Activated CD4-positive, alpha-beta T cell treated with anti-CD3 and anti-CD28 coated beads, Interleukin-2, amount 50 U/mL, for 16 hours (primary cell): Measurements from ENCODE around the gene RGS5.

Experiments
- DNase-seq: peaks from one replicate; pipeline ENCODE4 v3.0.0-alpha.2; 2020

The RGS5 gene

DNA sequence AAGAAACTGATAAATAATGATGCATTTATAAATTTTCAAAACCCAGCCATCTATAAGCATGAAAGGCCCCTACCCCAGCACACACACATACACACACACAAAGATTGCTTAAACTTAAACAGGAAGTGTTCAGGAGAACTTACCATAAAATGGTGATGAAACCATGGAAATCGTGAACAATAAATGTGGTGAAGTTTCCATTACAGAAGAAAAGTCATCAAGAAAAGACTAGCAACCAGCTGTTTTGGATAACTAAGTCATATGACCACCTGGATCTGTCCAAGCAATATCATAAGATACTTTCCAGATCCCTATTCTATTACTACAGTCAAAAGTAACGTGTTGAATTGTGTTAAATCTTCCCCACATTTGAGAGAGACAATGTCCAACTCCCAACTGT, 24.1 kb downstream of the RGS5 start:
- DNase-seq = no peak

DNA sequence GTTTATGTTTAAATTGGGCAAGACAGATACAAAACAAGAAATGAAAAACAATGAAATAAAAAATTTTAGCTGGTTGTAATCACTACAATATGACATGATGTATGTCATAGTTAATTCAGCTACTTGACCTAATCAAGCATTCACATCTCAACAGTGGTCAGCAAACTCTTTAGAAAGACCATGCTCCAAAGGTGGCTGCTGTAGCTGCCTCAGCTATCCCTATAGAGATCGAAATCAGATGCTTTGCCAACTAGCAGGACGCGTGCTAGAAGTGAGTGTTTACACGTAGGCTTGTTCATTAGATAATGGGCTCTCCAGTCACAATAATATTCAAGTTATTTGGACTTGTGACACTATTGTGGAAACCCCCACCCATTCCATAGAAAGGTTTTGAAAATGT, 25.9 kb downstream of the RGS5 start:
- DNase-seq = no peak

DNA sequence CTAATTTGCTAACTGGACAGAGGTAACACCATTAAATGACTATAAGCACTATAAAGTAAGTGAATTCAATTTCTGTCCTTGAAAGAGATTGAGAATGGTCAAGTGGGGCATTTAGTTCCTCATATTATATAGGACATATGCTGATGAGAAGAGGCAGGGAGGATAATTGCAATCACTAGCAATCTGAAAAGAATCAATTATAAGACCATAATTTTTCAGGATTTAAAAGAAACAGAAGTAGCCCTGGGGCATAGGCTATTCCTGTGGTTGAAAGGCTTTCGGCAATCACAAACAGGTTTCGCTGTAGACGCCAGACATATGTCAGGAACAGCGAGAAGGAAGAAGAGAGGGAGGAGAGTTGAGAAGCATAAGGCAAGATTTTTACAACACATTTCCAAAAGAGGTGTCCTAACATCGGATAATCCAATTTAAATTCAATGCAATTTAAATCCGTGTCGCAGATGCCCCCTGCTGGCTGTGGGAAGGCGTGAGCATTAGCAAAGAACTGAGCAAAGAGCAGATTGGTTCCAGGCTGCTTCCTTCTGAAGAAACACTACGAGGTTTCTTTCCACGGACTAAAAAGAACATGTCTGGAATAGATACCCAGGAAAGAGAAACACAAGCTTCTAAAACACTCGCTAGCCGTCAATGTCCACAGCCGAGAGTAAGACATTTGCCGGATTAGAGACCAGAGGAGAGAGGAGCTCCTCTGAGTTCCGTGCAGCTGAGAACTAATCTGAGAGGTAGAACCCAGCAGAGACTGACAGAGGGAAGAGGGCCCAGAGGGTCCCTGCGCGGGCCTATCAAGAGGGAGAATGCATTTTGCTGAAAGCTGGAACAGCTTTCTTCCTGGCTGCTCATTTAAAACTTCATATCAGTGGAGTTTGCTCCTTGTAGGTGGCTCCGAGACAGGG, 27.9 kb downstream of the RGS5 start:
- DNase-seq = peak; percentile 41

DNA sequence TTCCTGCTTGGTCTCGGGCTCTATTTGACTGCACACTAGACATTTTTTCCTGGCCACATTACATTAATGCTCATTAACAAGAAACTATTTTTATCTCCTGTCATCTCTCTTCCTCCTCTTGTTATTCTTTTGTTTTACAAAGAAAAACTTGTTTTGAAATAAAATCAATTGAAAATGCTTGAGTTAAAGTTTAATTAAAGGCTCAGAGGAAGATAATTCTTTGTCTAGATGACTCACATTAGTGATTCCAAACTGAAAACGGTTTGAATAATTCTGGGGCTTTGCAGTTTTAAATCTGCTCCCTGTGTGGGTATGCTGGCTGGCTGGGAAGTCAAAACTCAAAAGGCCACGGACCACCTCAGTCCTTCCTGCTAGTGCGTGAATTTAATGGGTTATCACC, 29.6 kb downstream of the RGS5 start:
- no peak for DNase-seq

DNA sequence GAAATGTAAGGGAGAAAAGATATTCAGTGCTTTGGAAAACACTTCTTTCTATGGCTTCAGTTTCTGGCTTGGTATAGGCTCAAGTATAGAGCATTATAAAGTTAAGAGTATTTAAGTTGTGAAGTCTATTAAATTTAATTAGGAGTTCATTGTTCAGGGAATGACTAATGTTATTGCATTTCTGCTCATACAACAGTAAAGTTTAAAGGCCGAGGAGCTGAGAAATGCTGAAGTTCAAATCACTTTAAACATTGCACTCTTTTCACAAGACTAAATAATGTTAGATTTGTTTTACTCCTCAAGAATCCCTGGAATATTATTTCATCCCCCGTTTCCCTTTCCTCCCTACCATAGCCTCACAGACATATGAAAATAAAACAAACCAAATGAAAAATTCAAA, 30.1 kb downstream of the RGS5 start:
- DNase-seq = no peak

DNA sequence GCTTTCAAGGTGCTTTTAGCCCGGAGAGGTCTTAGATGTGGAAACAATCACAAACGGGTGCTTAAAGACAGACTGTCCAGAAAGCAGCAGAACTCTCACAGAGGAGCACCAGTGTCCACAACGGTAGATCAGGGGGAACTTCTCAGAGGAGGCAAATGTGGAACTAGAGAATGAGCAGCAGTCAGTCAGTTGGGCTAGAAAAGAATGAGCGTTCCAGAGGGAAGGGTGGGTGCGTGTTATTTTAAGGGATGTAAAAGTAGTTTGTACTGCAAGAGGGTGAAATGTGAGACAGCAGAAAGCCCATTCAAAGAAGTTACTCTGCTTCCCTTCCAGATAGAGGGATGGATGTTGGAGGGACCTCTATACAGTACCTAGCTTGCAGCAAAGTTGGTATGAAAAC, 30.9 kb downstream of the RGS5 start:
- DNase-seq = no peak

DNA sequence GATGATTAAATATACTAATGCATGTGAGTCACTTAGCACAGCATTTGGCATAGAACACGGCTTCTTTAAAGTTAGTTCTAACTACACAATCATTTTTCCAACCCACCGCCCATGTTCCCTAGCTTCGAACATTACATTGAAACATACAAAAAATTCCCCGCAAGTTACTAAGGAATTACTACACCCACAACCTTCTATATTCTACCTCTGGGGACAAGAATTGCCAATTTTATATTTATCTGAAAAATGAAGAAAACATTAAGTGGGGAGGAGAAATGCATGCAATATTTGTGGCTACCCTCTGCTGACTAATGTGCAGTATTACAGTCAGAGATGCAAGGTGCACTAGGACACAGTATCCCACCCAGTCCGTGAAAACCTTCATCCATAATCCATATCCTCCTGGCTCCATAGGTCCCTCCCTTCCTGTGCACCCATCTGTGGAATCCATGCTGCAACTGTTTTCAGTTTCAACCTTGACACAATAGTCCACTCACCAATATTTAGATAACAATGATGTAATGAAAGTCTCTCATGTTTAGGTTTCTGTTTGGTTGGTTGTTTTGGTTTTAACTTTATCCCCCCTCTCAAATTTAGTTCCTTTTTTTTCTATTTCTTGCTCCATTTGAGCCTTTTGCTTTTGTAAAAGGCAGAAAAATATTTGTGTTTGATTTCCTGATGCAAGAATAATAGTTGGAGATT, 31.6 kb downstream of the RGS5 start:
- DNase-seq = no peak

DNA sequence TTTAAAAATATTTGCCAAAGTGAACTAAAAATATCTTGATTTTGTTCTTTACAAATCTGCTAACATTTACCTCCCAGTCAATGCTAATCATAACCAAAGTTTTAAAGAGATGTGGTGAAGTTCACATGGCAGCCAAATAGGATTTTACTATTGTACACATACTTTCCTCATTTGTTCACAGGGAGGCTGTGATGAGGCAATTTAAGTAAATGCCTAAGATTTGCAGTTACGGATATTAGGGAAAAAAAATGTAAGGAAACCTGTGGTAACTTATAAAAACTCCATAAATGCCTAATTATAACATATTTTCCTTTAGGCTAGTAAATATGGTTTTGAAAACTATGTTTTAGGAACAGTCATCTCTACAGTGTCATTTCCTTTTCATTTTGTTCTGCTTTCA, 32.4 kb downstream of the RGS5 start:
- no peak for DNase-seq

DNA sequence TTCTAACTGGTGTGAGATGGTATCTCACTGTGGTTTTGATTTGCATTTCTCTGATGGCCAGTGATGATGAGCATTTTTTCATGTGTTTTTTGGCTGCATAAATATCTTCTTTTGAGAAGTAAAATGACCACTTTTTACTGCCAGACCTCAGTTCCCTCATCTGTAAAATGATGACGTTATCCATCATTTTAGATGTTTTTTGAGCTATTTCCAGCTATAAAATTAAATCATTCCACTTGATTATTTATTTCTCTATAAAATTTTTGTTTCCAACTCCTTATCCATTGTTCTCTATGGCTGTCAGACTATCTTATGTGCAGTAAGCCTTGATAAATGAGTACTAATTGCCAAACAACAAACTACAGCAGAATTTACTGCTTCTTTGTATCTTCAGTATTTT, 33.2 kb downstream of the RGS5 start:
- no peak for DNase-seq

DNA sequence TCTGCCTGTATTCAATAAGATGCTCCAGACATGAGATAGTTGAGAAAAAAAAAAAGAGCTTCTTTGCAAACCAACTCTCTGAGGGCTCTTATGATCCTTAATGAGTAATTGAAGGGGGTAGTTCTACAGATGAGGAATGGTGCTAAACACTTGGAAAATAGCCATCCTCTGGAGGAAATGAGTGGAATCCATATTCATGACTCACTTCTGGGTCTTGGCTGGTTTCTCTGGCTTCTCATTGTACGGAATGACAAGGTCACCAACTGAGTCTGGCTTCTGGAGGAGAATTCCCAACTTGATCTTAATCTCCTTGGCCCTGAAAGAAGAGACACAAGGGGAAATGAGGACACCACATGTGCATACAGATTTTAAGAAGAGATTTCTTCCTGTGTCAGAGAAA, 34.7 kb downstream of the RGS5 start:
- DNase-seq = no peak

DNA sequence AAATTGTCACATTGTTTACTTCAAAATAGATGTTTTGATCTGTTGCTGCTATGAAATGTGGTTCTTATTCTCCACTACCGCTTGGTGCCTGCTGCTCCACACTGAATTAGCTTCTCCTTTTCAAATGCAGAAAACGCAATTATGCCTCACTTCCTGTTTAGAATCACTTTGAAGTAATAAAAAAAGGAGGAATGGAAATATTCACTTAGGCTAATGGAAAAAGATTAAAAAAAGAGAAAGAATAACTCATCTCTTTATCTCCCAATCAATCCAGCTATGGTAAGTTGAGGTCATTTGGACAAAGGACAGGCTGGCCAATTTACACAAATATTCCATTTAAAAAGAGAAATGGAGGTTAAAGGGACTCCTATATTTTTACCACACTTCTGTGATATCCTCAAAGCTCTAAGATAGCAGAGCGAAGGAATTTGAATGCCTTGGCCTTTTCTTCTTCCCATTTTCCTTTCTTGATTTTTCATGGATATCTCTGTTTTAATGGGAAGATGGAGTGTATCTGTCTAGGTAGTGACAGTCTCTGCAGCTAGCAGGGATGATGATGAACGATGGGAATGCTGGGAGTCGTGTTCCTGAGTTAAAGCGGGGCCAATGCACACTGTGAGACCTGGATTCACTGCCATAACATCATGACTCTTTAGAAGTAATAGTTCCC, 35.7 kb downstream of the RGS5 start:
- DNase-seq = no peak

DNA sequence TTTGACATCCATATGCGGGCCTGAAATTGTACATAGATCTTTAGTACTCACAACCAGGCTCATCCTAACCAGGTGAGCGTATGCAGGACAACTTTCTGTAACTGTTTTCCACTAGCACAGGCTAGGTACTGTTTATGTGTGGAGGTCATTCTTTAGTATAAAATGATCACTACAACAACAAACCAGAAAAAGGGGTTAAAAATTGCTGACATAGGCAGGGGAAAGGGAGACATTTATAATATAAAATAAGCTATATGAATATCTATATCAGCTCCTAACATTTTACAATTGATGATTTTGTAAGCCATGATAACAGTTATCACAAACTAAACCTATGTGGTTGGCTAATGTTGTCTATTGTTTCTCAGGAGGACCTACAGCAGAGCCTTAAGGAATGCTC, 37.6 kb downstream of the RGS5 start:
- DNase-seq = no peak

DNA sequence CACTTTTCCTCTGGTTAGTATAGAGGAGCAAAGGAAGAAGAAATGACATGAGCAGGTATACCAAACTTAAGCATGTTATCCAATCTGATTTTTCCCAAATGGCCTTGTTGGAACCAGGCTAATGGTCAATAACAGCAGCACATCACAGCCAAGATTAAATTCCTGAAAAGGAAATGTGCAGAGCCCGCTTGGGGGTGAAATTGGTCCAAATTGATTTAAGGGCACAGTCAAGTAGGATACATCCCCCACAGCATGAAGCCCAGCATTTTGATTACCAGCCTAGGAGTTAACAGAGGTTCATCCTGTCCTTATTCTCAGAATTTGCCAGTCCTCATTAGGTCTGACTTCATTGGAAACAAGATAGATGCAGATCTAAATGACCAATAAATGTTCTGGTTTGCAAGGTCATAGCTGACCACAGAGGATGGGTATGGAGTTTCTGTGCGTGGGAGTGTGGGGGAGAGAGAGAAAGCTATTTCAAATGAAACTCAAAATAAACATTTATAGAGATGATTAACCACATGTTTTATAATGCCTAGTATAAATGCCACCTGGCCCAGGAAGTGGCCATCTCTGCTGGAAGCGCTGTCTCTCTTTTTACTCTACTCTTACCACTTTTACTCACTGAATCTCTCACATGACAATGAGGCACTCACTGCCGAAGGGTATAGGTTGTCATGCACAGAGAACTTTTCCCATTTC, 38.7 kb downstream of the RGS5 start:
- DNase-seq = no peak

DNA sequence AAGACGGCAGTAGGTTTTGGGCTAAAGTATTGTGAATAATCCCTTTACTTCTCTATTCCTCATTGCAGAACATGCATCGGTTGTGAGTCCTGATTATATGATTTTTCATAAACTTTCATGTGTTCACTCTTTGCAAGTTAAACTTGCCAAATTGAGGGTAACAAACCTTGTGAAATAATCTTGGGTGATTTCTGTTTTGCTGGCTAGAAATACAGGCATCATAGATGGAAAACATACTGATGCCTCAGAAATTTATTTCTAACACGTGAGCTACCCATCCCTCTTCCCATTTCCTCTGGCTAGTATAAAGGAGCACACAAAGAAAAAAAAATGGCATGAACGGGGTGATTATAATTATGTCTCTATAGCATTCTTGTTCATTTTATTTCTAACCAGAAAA, 39.6 kb downstream of the RGS5 start:
- DNase-seq = no peak

DNA sequence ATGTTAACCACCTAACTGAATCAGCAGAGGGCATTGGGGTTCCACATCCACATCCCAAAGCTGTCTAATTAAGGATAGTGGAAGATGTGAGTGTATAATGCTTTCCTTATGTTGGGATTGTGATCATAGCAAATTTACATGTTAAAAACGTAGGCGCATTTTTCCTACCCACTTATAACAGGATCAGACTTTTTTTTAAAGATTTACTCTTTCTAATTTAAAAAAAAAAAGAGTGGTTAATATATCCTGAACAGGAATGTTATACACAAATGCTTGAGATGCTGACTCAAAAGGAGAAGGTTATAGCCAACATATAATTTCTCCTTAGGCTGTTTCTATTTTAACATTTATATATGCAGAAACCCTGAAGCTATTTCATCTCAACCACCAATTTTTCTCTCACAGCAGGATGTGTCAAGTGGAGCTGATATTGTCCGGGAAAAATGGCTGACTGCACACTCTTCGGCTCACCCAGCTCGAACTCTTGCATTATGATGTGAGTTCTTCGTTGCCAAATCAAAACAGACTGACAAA, 40.3 kb downstream of the RGS5 start:
- DNase-seq = no peak

DNA sequence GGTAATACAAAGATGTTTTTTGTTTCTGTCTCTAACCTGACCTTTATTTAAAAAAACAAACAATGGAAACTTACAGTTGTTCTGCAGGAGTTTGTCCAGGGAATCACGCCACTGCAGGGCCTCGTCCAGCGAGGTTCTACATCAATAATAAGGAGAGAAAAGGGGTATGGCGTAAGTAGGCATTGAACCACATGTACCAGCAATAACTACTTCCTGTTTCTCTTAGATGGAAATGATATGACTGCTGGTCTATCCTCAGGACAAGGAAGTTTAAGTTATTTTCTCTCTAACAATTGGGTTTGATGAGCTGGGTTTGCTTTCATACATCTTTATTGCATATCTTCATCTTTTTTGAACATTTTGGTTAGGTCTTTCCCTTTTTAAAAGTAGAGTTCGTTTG, 40.9 kb downstream of the RGS5 start:
- no peak for DNase-seq

DNA sequence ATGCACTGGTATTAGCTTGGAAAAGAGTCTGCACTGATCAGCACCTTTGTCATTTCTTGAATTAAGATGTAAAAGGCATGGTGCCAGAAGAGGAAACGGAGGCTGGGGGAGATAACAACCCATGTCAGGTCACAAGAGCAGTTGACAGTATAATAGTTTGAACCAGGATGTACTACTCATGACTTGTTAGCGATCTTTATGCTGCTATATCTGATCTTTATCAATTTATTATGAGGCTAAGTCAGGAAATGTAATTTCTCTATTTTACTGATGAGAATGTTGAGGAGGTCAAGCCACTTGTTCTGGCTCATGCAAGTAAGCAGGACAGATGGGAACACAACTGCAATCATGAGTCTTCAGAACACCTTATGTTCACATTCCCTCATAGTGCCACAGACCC, 41.4 kb downstream of the RGS5 start:
- no peak for DNase-seq

DNA sequence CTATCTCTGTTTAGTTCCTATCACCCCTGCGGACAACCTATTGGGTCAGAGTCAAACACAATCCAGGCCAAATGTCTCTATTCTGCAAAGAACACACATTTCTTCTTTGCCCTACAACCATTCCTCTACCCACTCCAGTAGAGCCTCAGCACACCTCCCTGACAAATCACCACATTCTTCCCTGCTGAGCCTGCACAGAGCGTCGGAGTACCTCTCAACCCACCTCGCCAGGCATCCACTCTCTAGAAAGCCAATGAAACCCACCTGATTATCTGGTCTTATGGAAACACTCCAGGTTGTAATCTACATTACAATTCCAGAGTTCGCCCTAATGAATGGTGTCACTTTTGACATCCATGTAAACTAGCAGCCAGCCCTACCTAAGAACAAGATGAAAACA, 47.1 kb downstream of the RGS5 start:
- DNase-seq = no peak

DNA sequence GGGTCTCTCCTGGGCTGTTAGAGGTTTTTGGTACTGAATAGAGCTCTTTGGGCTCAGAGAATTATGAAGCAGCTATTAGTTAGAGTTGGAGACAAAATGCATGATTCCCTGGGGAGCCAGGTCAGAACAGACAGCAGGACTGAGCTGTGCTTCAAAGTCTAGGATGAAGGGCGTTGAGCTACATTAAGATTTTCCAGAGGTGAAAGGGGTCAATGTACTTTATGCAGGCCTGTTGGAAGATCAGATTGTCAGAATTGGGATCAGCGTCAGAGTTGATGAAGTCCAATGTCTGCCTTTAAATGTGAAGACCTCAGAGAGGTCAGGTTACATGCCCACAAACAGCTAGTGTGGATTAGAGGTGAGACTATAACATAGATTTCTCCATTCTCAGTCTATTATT, 53.8 kb downstream of the RGS5 start:
- no peak for DNase-seq

DNA sequence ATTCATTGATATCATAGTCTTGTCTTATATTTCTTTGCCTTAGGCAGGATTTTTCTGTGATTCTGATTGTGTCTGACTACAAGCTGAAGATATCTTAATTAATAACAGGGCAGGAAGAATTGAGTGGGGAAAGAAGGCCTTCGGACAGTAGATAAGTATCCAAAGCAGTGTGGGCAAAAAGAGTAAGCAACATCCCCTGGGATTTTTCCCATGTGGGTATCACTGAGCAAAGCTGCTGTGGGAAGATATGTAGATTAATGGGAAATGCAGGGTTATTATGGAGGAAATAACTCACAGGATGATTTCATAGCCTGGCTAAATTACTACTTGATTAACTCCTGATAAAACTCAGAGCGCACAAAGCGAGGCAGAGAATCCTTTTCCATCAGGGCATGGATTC, 55.7 kb downstream of the RGS5 start:
- no peak for DNase-seq

DNA sequence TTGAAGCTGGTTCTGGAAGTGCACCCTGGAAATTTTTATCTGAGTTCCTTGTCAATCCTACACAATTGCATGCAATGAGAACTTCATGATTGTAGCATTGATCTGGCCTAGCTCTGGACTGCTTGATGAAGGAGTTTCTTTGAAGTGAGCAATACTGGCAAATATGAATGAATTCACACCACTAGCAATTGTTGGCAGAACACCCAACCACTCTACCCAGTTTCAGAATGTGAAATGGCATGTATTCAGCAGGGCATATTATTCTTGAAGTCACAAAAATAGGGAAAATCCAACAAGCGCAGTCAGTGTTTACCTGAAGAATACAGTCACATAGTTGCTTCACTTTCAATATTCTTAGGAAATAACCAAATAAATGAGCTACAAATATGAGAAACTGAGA, 57.3 kb downstream of the RGS5 start:
- no peak for DNase-seq

DNA sequence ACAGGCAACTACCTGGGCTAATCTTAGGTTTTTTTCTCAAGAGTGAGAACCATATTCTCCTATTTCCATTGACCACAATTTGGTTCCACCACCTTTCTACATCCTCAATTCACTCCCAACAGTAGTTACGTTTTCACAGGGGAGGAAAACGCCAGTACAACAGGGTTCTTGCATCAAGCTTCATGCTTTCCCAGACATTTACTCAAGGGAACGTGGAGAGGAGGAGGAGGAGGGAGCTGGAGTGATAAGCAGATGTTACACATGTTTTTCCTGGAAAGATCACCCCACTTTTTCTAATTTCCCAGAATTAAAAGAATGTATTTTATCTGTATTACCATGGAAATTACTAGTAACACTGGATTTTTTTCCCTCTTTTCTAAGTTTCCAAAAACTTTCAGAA, 58.3 kb downstream of the RGS5 start:
- DNase-seq = no peak

DNA sequence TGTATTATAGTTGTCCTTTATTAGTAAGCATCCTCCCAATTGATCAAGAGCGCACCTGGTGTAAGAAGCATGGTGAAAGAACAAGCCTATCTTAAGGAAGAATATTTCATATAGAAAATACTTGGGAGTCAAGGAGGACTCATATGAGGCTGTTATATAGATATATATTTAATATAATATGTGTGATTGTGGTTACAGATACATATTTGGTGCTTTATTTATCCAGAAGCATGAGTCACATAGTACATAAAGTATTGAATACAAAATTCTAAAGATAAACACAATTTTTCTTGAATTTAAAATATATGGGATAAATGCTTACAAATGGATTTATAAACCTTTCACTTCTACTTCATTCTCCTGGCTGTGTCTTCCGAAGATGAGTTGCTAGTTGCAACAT, 60.6 kb downstream of the RGS5 start:
- no peak for DNase-seq
